ENCODE measurements around the gene BACH2.
"Not testable (repeated sequence)": the region's sequence is repeated elsewhere in the genome, so short reads cannot be mapped to it uniquely, and the experiment has no call there.

BACH2 gene

DNA sequence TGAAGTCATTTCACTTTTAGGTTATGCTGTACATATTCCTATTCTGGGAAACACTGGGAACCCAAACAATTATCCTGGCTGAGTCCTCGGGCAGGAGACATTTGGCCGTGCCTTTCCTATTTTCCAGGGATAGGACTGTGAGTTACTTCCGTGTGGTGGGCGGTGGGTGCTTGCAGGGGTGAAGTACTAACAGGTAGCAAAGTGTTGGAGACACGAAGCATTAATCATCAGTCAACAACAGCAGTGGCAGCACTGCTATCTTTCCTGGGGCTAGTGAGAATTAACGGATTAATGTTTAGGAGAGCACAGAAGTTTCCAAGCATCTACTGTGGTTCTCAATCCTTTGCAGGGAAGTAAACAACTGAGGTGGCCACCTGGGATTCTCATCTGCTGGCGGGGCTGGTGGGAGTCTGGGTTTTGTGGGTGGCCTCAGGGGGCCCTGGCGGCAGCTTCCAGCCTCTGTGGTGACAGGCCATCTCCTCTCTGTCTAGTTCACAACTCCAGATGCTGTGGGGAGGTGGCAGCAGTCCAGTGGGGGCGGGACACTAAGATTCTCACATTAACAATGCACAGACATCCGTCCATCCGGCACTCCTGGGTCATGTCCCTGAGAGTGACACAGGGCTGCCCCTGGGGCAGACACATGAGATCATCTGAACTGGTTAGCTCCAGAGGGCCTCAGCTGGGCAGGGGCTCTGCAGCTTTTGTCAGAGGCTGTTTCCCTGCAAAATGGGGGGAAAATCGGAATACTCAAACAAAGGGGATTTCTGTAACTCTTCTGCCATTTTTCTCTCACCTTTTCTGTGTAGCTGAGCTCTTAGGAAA is 311.5 kb downstream of the BACH2 start:
- DNase-seq = peak; percentile 75

GRCh38 chr6:89980353-89980752 is 316.3 kb downstream of the BACH2 start:
- DNase-seq = no peak

GRCh38 chr6:89979481-89980119 is 317.0 kb downstream of the BACH2 start:
- DNase-seq = no peak

DNA sequence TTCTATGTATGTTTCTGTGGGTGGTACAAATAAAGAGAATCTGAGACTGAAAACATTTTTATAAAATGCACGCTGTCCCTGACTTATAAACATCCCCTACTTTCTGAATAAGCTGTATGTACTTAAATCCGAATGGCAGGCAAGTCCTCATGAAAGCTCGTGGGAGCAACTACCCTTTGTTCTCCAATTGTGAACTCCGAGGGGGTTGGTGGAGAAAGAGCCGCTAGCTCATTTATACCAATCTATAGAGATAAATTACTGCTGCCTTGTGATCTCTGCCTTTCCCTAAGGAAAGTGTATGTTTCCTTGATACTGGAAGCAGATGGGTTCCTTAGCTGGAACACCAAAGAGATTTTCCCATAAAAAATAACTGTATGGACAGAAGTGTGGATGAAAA is 317.9 kb downstream of the BACH2 start:
- peak; percentile 43 for DNase-seq

GRCh38 chr6:89977808-89978748 is 318.6 kb downstream of the BACH2 start:
- peak; percentile 96 for DNase-seq

- DNase-seq = no peak
These were observed 320.0 kb downstream of the BACH2 start for GRCh38 chr6:89976694-89977020.

- peak; percentile 44 for DNase-seq
These were observed 320.5 kb downstream of the BACH2 start for GRCh38 chr6:89975991-89976693.

DNA sequence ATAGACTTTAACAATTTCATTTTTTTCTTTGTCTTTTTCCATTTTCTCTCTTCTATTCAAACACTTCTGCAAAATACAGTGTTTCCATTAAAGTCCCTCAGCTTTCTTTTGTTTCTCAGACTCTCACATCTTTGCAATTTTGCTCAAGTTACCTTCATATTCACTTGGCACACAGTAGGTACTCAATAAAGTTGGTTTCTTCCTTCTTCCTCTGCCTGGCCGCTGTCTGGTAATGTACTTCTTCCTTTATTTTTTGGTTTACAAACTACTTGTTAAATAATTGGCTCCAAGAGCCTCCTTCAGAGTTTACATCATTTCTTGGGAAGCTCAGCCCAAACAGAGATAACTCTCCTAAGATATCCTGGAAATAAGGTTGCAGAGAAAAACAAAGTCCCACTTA is 321.3 kb downstream of the BACH2 start:
- no peak for DNase-seq

DNA sequence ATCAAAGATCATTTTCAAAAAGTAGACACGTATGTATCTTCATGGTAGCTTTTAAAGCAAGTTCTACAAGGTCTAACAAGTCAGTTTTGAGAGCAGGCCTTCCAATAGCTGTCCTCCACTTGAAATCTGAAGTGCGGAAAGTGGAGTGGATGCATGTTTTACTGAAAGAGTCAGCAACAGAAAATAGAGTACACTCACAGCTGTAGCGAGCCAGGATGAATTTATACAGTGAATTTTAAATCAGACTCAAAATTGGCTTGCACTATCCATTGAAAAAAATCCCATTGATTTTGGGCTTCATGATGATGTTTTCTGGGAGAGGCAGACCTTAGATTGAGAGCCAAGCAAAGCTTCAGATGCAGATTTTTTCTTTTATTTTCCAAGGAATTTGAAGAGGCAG is 321.8 kb downstream of the BACH2 start:
- DNase-seq = no peak

- no peak for DNase-seq
These were observed 324.6 kb downstream of the BACH2 start for GRCh38 chr6:89972025-89972381.

DNA sequence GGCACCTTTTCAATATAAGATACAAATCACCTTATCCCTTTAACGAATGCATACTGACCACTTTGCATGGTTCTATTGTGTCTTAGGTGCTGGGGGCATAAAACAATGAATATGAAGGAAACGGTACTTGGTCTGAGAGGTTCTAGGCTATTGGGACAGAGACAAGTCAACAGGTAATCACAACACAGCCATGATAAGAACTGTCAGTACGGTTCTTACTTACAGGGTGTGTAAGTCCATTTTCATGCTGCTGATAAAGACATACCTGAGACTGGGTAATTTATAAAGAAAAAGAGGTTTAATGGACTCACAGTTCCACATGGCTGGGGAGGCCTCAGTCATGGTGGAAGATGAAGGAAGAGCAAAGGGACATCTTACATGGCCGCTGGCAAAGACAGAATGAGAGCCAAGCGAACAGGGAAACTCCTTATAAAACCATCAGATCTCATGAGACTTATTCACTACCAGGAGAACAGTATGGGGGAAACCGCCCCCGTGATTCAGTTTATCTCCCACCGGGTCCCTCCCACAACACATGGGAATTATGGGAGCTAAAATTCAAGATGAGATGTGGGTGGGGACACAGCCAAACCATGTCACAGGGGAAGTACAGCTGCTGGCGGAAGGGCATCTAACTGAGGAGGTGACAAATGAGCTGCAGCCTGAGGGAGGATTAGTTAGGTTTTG is 325.2 kb downstream of the BACH2 start:
- not testable (repeated sequence) for DNase-seq

- peak; percentile 86 for DNase-seq
These were observed 325.9 kb downstream of the BACH2 start for GRCh38 chr6:89970609-89971337.

- peak; percentile 61 for DNase-seq
These were observed 326.6 kb downstream of the BACH2 start for GRCh38 chr6:89970072-89970471.

DNA sequence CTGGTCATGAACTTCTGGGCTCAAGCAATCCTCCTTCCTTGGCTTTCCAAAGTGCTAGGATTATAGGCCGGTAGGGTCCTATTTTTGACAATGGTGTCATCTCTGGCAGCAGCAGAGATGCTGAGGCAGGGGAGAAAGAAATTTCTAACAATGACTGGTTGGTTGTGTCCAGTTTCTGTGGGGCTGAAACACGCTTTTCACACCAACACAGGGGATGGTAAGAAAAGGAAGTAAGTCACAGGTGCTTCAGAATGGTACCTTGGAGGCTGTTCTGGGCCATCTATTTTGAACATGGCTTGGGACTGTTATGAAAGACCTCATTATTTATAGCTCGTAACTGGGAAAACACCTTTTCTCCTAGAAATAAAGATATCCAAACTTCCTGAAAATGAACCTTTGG is 329.7 kb downstream of the BACH2 start:
- no peak for DNase-seq

DNA sequence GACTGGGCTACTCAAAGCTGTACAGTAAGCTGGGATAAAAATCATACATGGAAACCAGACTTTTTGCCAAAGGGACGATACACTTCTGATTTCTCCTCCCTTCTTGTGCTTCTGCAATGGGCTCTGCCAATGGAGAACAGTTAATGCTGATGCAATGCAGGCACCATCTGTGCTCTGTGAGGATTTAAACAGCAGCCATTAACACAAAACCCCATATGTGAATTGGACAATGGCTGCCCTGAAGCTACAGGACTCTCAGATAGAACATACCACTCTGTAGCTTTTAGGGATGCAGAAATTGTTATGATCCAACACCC is 330.5 kb downstream of the BACH2 start:
- peak; percentile 63 for DNase-seq

DNA sequence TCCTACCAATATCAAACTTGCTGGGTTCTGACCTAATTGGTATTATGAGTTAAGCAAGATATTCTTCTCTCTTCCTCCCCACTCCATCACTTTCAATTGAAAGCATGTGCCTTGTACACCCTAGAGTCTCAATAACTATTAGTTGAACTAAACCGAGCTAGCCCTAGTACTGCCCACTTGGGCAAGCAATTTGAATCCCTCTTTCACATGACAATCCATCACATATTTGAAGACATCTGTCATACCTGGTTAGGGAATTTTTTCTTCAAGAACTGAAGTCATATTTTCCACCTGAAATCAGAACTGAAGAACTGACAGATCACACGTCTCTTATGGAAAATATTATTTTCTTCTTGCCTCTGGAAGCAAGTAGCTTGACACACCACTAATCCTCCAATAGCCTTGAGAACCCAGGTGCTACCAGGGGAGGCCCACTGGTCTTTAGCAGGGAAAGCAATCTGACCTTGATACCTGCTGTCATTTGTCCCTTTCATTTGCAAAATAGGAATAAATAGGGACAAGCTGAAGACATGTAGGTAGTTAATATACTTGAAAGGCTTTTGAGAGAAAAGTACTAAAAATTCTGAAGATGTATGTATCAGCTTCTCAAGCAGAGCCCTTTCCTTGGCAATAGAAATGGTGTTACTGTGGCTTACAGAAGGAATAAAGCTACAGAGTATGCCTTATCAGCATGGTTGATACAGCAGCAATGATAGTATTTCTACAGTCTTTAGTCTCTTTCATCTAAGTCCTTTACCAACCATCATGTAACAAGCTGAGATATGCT is 331.0 kb downstream of the BACH2 start:
- DNase-seq = no peak

GRCh38 chr6:89963391-89963790 is 333.3 kb downstream of the BACH2 start:
- DNase-seq = no peak

DNA sequence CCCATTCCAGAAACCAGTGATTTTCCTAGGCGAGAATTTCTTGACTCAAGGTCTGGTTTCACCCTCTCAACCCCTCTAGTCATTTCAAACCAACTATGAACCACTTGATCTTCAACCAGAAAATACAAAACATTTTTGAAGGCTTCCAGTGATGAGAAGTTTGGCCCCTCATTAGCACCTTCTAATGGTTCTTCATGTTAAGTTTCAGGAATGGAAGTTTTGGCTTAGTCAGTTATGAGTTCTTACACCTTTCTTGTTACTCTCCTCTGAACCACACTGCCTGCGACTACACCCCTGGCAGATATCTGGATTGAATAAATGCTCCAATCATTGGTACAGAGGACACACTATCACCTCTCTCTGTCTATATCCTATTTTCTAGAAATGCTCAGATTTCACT is 335.2 kb downstream of the BACH2 start:
- no peak for DNase-seq

GRCh38 chr6:89959883-89960282 is 336.8 kb downstream of the BACH2 start:
- DNase-seq = no peak

GRCh38 chr6:89956182-89956581 is 340.5 kb downstream of the BACH2 start:
- no peak for DNase-seq

DNA sequence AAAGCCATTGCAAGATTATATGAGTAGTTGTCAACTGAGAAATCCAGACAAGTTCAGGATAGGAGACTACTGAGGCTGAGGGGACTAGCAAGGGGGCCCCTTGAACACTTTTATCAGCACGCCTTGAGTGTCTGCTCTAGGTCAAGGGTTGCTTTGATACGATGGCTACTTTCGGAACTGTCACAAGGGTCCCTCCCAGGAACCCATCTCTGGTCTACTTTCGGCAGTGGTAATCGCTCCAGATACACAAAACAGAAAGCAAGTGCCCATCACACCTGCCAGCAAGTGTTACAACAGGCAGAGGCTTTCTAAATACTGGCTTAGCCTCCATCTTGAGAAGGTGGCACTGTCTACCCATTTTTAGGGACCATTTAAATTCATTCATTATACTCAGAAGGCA is 341.3 kb downstream of the BACH2 start:
- no peak for DNase-seq
